Sigmoid colon (tissue), 4 donors: ENCODE measurements around the gene C6orf89.

Source experiments
- CTCF ChIP-seq, 4 experiments: fragments of 450-650 bp in 3 of 4; fragments of 200-600 bp in 1 of 4; IDR thresholded peaks; one replicate each; pipeline ENCODE4 v1.5.1; 2016 to 2019; ENCODE audit warnings: antibody characterized with exemption in 4 of 4, mild to moderate bottlenecking in 3 of 4, moderate library complexity in 2 of 4
- EP300 ChIP-seq, 4 donors: sonication (generic); formaldehyde crosslinking; IDR thresholded peaks; one replicate each; pipeline ENCODE4 v1.6.1; 2017; ENCODE audit warnings: antibody characterized with exemption in 4 of 4
- POLR2A ChIP-seq, 2 donors: fragments of 450-650 bp; IDR thresholded peaks; one replicate each; pipeline ENCODE4 v1.6.1; 2016; ENCODE audit warnings: antibody characterized with exemption in 2 of 2, mild to moderate bottlenecking in 2 of 2, moderate library complexity in 2 of 2
- POLR2AphosphoS5 ChIP-seq, 4 donors: sonication (generic); formaldehyde crosslinking; IDR thresholded peaks; one replicate each; pipeline ENCODE4 v1.6.1; 2017; ENCODE audit warnings: antibody characterized with exemption in 4 of 4

DNA sequence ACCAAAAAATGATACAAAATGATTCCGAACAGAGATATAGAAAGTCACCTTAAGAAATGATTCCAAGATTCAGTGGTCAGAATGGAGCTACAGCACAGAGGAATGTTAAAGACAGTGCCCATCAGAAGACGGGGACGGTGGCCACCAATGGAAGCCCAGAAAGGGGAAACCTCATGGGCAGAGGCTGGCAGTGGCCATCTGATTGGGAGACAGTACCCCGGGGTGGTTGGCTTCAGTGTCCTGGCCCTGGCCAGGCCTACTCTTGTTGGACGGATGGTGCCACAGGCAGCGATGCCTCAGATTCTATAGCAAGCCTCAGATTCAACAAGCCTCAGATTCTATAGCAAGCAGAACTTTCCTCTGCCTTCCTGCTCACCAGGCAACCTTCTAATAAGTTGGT lies 52.1 kb downstream of the C6orf89 start:
- TF ChIP-seq POLR2A (IDR thresholded peaks at IDR 0.05): no peak
- TF ChIP-seq CTCF (IDR thresholded peaks at IDR 0.05): no peak
- TF ChIP-seq EP300 (IDR thresholded peaks at IDR 0.05): no peak
- TF ChIP-seq POLR2AphosphoS5 (IDR thresholded peaks at IDR 0.05): no peak
